KOPT-K1 (cell line): ENCODE data around the gene STAB1.

ENCODE experiments used
- H3K27ac ChIP-seq: fragments of 200-600 bp; sonication (generic); 2 replicates; pipeline ENCODE4 v1.5.1; 2016; ENCODE audit warnings: antibody characterized with exemption, mild to moderate bottlenecking, low read depth, low read length; ENCODE audit not compliant: poor library complexity, severe bottlenecking
- H3K36me3 ChIP-seq: fragments of 200-600 bp; sonication (generic); 2 replicates; pipeline ENCODE4 v1.5.1; 2017; ENCODE audit warnings: antibody characterized with exemption, mild to moderate bottlenecking, low read length, moderate library complexity; ENCODE audit not compliant: insufficient read depth
- H3K9me3 ChIP-seq: fragments of 200-600 bp; sonication (generic); 2 replicates; pipeline ENCODE4 v1.5.1; 2017; ENCODE audit warnings: antibody characterized with exemption, low read length, mild to moderate bottlenecking; ENCODE audit not compliant: insufficient read depth, poor library complexity, severe bottlenecking

The STAB1 gene

DNA sequence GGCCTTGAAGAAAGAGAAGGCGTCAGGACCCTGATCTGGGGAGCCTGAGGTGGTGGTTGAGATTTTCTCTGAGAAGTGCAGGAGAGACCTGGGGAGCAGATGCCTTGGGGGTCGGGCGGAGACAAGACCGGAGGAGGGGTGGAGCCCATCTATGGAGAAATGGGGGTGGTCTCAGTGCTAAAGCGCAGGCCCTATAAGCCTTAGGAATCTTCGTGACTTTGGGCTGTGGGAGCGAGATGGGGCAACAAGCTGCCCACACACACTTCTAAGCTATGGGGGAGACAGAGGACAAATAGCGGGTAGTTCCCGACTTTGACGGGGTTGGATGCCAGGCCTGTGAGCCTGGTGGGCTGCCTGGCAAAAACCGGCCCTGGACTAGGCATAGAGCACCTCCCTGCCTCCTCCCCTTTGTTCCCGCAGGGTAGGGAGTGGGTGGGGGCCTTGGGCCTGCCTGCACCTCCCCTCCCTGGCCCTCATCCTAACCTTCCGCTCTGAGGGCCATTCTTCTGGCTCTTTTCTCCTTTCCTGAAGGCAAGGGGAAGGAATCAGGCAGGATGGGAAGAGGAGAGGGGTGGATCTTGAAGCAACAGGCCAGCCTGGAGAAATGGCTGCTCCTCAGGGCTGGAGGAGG lies 38.9 kb upstream of the STAB1 start:
- H3K36me3 ChIP-seq = peaks cover 39% of the 10 kb centered on the region
- H3K27ac ChIP-seq = peak overlapping the region; percentile 83

DNA sequence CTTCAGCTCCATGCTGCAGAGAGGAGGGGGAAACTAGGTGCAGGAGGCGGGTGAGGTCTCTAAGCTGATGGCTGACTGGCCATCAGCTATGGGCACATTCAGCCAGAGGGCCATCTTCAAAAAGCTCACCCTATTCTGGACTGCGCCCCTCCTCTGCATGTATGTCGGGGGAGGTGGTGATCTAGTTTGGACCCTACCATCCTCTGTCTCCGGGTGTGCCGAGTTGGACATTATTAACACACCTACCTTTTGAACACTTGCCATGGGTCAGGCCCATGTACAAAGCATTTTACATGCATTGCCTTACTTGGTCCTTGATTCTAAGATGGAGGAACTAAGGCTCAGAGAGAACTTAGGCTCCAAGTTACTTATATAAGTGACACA lies 38.3 kb upstream of the STAB1 start:
- H3K9me3 ChIP-seq = no peaks in the 10 kb centered on the region
- H3K36me3 ChIP-seq = peaks cover 44% of the 10 kb centered on the region
- H3K27ac ChIP-seq = peak overlapping the region; percentile 83

More for the DNA sequence above, 38.9 kb upstream of the STAB1 start:
- H3K9me3 ChIP-seq = no peaks in the 10 kb centered on the region

DNA sequence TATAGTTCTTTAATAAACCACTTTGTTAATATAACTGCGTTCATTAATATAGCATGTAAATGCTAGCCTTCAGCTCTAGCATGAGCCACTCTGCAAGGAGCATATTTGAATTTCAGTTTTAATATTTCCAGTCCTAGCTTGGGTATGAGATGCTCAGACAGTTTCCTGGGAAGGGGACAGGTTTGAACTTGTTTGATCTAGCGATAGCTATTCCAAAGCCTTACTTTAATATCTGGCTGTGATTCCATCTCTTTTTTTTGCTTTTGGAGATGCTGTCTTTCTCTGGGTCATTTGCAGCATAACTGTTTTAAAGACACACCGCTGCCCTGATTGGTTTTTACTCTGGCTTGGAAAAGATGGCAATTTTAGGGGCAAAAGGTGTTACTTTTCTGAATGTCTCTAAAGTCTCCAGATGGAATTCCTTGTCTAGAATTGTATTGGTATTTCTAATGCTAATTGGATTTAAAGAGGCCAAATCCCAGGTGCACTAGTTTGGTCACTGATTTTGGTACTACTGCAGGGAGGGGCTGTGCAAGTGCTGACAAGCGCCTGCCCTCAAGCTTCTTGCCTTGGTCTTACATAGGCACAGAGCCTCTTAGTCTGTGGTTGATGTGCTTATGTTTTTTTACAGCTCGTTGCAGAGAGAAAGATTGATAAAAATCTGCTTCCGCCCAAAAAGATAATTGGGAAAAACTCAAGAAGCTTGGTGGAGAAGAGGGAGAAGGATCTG lies 36.9 kb upstream of the STAB1 start:
- no peaks in the 10 kb centered on the region for H3K9me3 ChIP-seq
- H3K36me3 ChIP-seq = peaks cover 58% of the 10 kb centered on the region
- H3K27ac ChIP-seq = no peak overlapping the region

DNA sequence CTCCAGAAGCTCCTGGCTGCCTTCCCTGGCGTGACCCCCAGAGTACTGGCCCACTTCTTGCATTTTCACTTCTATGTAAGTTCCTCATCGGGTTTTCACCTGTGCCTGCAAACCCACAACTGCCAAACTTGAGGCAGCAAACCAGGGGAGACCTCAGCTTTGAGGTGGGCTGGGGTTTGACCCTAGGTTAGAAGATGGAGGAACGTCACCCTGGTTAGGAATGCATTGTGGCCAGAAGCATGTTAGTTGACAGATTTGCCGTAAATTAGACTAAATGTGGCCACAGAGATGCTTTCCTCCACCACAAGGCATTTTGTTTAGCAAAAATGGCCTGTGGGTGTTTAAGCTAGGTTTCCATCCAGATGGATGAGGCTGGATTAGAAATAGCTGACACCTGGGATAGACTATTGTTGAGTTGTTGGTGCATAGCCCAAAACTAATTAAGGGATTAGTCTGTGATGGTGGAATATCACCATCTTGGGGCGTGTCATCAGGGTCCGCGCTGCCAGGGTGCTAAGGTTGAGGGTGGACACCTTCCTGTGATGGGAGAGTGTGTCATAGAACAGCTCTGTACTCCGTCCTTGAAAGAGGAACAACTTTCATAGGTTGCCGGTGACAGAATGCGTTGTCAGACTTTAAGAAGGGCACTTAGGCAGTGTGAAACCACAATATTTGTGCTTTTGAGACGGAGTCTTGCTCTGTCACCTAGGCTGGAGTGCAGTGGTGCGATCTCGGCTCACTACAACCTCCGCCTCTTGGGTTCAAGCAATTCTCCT lies 36.2 kb upstream of the STAB1 start:
- H3K9me3 ChIP-seq = no peaks in the 10 kb centered on the region
- peaks cover 64% of the 10 kb centered on the region for H3K36me3 ChIP-seq
- H3K27ac ChIP-seq = no peak overlapping the region

DNA sequence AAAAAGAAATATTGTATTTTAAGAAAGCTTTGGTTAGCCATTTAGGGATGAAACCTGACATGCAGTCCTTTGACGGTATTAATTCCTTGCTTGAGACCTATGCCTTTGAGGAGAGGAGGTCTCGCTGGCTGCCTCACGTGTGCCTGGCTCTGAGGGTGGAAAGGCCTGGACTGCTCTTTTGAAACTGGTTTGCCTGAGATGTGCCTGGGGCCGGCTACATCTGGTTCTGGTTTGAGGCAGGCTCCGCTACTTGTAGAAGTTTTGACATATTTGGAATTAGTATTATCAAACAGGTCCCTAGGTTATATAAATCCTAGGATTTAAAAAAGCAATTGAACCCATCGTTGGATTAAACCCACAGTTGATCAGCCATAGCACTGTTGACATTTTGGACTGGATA lies 33.3 kb upstream of the STAB1 start:
- Histone ChIP-seq H3K27ac (no peak overlapping the region), H3K9me3 (no peaks in the 10 kb centered on the region), H3K36me3 (peaks cover 94% of the 10 kb centered on the region)

DNA sequence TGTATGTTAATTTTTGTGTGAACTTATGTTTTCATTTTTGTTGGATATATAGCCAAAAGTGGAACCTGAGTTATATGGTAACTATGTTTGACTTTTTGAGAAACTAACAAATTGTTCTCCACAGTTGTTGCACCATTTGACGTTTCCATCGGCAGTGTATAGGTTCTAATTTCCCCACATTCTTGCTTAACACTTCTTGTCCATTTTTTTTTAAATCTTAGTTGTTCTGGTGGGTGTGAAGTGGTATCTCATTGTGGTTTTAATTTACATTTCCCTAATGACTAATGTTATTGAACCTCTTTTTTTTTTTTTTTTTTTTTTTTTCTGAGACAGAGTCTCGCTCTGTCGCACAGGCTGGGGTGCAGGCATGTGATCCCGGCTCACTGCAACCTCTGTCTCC lies 31.7 kb upstream of the STAB1 start:
- no peak overlapping the region for H3K27ac ChIP-seq

DNA sequence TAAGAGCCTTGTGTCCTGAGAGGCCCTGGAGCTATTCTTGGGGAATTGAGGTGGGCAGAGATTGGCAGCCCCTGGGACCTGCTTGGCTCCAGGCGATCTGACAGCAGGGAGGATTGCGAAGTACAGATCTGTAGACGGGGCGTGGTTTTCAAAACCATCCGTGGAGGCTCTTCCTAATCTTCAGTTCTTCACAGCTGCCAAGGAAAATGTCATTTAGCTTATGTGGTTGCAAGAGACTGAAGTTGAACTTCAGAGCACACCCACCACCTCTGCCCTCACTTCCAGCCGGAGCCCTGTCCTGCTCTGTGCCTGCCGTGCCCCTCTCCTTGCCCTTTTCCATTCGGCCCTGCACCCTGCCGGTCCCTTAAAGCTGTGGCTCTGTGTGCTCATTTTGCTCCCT lies 26.8 kb upstream of the STAB1 start:
- Histone ChIP-seq H3K36me3 (peaks cover 97% of the 10 kb centered on the region), H3K27ac (no peak overlapping the region), H3K9me3 (no peaks in the 10 kb centered on the region)

More for the DNA sequence above, 31.7 kb upstream of the STAB1 start:
- H3K9me3 ChIP-seq = no peaks in the 10 kb centered on the region
- H3K36me3 ChIP-seq = peaks cover 97% of the 10 kb centered on the region

DNA sequence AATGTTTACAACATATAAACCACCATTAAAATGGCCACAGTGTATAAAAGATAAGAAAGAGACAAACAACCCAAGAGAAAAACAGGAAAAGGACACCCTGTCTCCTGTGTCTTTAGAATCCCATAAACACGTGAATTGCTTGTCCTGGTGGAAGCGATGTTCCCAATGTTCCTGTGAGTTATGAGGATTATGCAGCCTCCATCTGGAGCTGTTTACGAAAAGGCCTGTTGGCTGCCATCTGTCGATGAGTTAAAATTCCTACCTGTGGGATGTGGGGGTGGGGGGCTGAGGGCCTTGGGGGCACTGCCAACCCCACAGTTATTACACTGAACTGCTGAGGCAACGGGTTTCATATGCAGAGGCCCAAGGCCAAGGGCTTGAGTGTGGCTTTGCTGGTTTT lies 26.1 kb upstream of the STAB1 start:
- H3K27ac ChIP-seq = no peak overlapping the region
- H3K36me3 ChIP-seq = peaks cover 98% of the 10 kb centered on the region
- H3K9me3 ChIP-seq = no peaks in the 10 kb centered on the region

DNA sequence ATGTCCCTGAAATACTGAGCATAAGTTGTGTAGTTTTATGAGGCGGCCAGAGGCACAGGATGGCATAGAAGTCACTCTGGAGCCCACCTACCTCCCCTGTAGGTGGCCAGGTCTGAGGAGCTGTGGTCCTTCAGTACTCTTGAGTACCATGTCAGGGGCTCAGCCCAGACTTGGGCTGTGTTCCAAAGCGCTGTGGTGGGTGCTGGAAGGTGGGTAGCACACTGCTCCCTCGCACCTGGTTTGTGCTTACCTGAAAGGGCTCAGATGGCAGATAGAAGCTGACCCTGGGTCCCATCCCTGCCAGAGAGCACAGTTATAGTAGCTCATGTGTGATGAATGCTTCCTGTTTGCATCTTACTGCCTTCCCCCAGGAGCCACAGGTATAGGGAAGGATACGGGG lies 24.2 kb upstream of the STAB1 start:
- no peak overlapping the region for H3K27ac ChIP-seq
- H3K36me3 ChIP-seq = peaks cover 97% of the 10 kb centered on the region
- H3K9me3 ChIP-seq = no peaks in the 10 kb centered on the region

DNA sequence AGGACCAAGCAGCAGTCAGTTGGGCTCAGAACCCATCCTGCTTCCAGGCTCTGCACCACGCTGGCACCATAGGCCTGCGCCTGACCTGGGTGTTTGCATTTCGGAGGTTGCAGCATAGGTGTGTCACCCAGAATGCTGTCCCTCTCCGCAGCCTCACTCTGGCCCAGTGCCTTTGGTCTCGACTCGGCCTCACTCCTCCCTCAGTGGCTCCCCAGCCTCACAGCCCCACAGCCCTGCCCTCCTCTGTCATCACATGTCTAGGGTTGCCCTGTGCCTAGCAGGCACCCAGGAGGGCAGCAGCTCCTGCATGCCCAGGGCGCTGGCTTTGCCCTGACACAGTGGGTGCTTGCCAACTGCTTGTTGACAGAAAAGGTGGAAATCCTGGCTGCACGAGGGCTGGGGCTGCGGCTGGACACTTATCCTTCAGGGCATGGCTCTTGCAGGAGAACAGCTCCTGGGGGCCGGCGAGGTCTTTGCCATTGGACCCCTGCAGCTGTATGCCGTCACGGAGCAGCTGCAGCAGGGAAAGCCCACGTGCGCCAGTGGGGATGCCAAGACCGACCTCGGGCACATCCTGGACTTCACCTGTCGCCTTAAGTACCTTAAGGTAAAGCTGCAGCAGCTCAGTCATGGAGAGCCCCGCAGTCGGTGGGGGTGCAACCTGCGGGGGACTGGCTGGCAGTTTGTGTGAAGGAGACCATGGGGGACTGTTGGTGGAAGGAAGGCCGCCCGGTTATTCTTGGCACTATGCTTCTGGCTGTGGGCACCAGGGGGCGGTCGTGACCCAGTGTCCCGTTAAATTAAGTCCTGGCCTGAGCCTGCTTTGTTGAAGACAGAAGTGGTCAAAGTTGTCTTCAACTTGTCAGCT lies 23.5 kb upstream of the STAB1 start:
- no peaks in the 10 kb centered on the region for H3K9me3 ChIP-seq
- H3K27ac ChIP-seq = no peak overlapping the region
- H3K36me3 ChIP-seq = peaks cover 97% of the 10 kb centered on the region

DNA sequence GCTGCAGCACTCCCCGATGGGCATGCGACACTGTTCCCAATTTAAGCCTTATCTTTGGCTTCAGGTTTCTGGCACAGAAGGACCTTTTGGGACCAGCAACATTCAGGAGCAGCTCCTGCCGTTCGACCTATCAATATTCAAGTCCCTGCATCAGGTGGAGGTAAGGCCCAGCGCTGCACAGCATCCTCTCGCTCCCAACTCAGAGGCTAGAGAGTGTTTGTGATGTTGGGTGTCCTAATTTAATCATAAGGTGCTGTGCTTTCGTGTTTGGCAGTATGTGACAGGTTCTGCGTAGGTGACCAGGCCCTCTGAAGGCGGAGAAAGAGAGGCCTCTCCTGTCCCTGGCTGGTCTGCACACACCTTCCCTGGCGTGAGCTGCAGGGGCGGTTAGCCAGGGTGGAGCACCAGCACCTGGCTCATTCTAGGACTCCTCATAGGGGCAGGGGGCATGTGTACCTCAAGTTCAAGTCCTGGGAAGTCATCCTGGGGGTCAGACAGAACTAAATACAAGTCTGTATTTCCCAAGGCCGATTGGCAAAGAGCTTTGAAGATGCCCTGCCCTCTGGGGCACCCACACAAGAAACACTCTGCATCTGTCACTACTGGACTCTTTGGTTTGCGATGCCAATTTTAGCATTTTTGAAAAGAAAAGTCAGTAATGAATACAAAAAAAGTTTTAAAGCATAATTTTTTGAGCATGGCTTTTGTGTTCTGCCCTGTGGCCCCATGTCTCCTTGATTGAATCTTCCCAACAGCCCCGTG lies 22.7 kb upstream of the STAB1 start:
- Histone ChIP-seq H3K27ac (no peak overlapping the region), H3K36me3 (peaks cover 97% of the 10 kb centered on the region), H3K9me3 (no peaks in the 10 kb centered on the region)

DNA sequence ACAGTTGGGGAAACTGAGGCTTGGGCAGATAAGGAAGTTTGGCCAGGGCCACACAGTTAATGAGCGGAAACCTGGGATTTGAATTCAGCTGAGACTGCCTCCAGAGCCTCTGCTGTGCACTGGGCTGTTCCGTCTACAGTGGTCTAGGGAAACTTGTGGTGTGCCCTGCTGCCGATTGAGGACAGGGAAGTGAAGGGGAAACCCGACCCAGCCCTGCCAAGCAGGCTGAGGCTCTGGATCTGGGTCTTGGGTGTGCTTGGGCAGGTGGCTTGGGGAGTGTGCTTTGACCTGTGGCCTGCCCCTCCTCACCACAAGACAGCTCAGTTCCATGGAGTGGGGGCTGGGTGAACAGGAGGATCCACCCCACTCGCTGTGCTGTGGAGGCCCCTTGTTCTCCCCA lies 22.1 kb upstream of the STAB1 start:
- Histone ChIP-seq H3K27ac (no peak overlapping the region), H3K36me3 (peaks cover 97% of the 10 kb centered on the region), H3K9me3 (no peaks in the 10 kb centered on the region)

DNA sequence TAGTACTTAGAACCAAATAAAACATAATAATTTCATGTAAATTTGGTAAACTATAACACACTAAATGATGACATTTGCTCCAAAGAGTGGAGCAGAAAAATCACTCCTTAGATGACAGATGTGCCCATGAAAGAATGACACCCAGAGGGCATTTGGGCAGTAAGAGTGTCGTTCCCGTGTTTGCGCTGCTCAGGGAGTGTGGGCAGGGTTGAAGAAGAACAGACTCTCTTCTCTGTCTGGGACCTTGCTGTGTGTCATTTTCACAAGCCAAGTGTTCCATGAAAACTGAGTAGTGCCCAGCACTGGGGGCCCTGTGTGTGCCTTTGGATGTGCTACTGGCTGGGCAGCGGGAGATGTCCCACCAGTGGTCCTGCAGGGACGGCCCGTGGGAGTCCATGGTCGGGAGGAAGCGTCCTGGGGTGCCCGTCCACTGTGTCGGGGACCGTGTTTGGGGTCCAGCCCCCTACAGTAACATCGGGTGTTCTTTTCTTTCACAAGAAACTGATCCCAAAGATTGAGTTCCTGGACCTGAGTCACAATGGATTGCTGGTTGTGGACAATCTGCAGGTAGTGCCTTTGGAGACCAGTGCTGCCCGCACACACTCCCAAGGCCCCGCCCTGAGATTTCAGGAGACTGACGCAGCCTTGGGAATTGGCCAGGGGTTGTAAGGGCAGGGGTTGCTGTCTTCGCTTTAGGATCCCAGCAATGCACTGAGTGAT lies 17.9 kb upstream of the STAB1 start:
- Histone ChIP-seq H3K9me3 (no peaks in the 10 kb centered on the region), H3K27ac (no peak overlapping the region), H3K36me3 (peaks cover 99% of the 10 kb centered on the region)

DNA sequence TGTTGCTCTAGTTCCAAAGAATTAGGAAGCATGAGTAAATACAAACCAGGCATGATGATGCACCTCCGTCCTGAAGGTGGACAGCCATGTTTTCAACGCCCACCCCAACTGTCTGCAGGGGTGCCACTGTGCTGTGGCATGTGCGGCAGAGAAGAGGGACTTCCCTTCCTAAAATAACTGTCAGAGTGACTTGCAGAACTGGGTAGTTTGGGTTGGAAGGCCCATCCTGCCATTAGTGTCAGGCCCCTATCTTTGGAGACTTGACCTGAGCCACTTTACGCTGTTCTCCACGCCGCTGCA lies 17.4 kb upstream of the STAB1 start:
- H3K27ac ChIP-seq = no peak overlapping the region
- no peaks in the 10 kb centered on the region for H3K9me3 ChIP-seq
- peaks cover 99% of the 10 kb centered on the region for H3K36me3 ChIP-seq
